Activated T-cell treated with anti-CD3 and anti-CD28 coated beads for 4 hours (primary cell): ENCODE results near the gene DAD1.
"Not testable (repeated sequence)": the region's sequence is repeated elsewhere in the genome, so short reads cannot be mapped to it uniquely, and the experiment has no call there.

ENCODE experiments used
- DNase-seq: peaks from one replicate; pipeline ENCODE4 v3.0.0-alpha.2; 2020

The DAD1 gene

DNA sequence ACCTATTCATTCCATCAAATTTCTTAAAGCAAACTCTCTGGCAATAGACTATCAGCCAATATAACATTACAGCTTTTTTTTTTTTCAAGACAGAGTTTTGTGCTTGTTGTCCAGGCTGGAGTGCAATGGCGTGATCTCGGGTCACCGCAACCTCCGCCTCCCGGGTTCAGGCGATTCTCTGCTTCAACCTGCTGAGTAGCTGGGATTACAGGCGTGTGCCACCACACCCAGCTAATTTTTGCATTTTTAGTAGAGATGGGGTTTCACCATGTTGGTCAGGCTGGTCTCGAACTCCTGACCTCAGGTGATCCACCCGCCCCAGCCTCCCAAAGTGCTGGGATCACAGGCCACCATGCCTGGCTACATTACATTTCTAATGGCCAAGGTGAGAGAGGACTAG is 22.8 kb downstream of the DAD1 start:
- DNase-seq = not testable (repeated sequence)

- no peak for DNase-seq
These were observed 23.6 kb downstream of the DAD1 start for GRCh38 chr14:22565391-22565945.

GRCh38 chr14:22564463-22564862 is 24.6 kb downstream of the DAD1 start:
- no peak for DNase-seq

GRCh38 chr14:22563987-22564386 is 25.0 kb downstream of the DAD1 start:
- no peak for DNase-seq

- peak; percentile 67 for DNase-seq
These were observed 27.1 kb downstream of the DAD1 start for GRCh38 chr14:22561661-22562579.

DNA sequence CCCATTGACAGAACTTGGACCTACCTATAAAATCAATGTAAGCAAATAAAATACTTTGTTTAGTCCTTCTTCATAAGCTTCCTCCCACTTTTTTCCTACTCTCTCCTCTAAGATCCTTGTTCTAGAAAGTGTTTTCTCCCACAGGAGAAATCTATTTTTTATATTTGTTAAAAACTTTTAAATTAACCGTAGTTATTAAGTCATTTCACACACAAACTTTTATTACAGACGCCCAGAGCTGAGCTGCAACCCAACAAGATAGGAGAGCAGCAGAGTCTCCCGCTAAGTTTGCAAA is 27.7 kb downstream of the DAD1 start:
- DNase-seq = no peak

DNA sequence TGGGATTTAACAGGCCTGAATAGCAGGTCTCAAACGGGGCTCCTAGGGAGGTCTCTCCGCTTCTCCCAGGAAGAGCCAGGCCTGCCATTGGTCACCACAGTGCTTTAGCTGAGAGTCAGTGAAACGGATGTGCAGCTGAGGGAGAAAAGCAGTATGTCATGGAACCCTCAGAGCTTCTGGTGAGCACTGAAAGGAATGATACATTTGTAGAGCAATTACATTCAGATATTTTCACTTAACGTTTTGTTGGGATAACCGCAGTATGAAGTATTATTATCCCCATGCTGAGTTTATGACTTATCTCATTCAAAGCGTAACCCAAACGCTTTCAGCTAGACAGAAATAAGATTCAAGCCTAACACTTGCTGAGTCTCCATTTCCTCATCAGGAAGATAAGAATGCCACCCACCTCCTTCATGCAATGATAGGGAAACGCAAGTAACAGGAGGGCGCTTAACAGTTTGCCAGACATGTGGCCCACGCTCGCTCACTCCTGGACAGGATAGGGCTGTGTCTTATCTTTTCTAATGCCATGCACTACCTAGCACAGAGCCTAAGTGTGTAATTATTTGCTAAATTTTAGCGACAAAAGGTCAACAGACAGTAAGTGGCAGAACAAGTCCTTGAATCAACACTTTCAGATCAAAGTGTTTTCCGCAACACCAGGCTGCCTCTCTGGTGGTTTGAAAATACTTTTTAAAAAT is 28.2 kb downstream of the DAD1 start:
- DNase-seq = no peak

GRCh38 chr14:22559041-22559440 is 30.0 kb downstream of the DAD1 start:
- no peak for DNase-seq

- DNase-seq = no peak
These were observed 30.7 kb downstream of the DAD1 start for GRCh38 chr14:22558221-22558913.

GRCh38 chr14:22557846-22558220 is 31.2 kb downstream of the DAD1 start:
- DNase-seq = no peak

GRCh38 chr14:22556990-22557623 is 31.9 kb downstream of the DAD1 start:
- peak; percentile 92 for DNase-seq

DNA sequence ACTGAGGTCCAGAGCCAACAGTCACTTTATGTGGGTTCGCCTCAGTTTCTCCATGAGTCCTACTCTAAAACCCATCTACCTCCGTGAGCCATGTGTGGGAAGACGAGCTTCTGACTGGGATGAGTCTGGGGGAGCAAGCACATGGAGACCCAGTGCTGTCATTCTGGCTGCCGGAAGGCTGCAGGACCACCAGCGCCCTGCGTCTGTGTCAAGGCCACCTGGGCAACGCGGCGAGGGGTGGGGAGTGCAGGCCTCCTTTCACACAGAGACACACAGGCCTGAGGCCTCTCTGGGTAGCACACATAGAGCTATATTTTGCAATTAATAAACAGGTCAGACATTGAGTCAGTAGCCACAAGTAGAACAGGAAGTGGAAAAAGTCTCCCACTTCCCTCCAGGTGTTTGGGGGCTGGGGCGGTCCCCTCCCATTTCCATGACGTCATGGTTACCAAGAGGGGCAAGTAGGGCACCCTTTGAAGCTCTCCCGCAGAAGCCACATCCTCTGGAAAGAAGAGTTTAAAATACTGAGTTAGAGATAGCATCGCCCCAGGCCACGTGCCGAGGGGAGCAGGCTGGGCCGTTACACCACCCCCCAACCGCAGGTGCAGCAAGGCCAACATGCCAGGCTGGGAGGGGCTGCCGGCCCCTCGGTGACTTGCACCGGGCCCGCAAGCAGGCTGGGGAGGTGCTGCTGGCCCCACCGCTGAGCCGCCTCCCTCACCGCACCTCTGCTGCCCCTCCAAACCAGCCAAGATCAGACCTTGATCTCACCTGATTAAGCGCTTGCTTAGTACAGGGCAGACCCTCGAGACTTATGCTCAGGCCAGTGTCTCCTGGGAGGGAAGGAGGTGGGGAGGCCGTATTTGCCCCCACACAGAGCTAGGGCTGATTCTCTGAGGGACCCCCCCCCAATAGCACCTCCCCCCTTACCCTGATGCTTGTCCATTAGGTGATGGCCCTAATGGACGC is 32.7 kb downstream of the DAD1 start:
- DNase-seq = peak; percentile 96

DNA sequence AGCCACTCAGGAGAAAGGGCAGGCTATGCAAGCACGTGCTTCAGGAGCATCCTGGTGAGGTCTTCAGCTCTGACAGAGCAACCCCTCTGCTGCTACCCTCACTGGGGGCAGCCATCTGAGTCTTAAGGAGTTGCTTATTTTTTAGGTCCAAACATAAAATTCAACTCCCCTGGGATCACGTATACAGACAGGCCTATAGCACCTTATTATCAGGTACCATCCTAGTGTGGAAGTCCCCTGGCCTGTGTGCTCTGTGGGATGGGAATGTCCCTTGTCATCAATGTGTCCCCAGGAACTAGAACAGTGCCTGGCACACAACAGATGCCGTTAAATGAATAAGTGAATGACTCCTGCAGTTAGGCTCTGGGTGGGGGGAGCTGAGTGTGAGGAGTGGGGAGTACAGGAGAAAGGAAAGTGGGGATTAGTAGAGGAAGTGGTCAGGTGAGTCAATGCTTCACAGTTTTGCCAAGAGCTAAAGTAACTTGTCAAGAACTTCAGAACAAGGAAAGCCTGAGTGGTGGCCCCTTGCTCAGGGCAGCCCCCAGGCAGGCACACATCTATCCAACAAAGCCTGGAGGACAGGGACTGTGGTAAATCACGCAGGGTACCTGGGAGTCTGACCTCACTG is 33.5 kb downstream of the DAD1 start:
- peak; percentile 61 for DNase-seq

DNA sequence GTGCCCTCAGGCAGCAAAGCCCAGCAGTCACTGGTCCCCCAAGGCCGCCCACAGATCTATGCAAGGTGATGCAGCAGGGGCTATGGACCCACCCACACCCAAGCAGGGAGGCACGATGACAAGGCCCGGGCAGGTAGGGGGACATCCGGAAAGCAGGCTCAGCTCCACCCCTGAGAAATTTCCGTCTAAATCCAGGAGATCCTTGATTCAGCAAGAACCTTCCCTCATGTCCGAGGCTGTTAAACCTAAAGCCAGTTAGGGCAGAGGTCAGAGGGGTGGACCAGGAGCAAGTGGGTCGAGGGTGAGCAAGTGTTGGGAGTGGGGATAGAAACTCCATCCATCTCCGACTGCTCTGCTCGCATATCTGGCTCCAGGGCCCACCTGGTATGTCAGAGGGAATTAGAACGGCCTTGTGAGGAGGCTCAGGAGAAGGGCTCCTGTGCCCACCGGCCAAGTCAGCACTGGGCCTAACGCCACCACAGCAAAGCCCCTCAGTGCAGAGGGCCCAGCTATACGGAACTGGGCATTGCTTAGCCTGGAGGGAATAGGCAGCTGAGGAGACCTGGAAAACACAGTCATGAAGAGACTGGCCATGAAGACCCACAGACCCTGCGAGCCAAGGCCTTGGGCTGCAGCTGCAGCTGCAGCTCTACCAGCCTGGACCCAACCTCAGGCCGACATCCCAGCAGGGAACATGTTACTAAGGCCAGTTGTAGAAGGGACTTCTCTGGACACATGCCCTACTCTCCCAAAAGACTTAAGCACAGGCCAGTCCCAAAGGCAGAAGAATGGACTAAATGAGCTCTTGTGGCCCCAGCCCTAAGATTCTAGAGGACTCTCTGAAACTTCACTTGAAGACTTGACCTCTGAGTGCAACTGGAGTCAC is 34.3 kb downstream of the DAD1 start:
- DNase-seq = no peak

DNA sequence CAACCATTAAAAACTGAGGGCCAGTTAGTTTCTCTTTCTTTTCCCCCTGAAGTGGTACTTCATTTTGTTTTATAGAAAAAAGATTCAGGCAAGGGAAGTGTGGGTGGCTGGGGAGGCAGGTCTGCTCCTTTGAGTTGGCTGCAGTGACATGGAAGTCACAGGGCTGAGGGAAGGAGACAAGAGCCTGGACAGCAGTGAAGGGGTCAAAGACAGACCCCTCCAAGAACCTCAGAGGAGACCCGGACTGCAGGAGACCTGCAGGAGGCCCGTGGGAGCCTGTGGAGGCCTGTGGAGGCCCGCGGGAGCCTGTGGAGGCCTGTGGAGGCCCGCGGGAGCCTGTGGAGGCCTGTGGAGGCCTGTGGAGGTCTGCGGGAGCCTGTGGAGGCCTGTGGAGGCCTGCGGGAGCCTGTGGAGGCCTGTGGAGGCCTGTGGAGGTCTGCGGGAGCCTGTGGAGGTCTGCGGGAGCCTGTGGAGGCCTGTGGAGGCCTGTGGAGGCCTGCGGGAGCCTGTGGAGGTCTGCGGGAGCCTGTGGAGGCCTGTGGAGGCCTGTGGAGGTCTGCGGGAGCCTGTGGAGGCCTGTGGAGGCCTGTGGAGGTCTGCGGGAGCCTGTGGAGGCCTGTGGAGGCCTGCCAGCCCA is 35.0 kb downstream of the DAD1 start:
- not testable (repeated sequence) for DNase-seq

DNA sequence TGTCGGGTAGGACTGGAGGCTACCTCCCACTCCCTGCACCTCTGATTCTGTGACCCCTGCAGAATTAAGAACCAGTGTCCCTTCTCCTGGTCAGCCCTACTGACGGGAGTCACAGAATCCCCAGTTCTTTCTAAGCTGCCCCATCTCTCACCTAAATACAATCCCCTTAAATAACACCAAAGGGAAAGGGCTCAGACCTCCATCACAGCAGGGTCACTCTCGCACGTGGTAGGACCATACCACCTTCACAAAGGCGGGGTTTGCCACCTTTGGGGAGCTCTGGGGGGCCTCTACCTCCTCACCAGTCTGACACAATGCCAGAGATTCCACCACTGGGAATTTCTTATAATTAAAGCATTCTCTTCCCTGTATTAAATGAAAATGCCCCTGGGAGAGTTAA is 35.6 kb downstream of the DAD1 start:
- DNase-seq = no peak

DNA sequence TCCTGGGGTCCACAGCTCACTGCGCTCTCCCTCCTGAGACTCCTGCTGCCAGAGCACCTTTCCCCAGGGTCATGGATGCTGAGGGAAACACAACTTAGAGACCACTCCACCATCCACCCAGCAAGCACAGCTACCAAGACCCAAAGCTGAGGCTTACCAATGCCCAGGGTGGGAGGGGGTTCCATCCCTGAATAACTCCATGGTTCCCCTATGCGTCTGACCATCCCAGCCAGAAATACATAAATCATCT is 36.3 kb downstream of the DAD1 start:
- no peak for DNase-seq

- no peak for DNase-seq
These were observed 36.8 kb downstream of the DAD1 start for GRCh38 chr14:22552001-22552826.

DNA sequence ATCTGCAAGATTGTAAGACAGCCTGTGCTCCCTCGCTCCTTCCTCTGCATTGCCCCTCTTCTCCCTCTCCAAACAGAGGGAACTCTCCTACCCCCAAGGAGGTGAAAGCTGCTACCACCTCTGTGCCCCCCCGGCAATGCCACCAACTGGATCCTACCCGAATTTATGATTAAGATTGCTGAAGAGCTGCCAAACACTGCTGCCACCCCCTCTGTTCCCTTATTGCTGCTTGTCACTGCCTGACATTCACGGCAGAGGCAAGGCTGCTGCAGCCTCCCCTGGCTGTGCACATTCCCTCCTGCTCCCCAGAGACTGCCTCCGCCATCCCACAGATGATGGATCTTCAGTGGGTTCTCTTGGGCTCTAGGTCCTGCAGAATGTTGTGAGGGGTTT is 37.4 kb downstream of the DAD1 start:
- no peak for DNase-seq
